GM23338 (cell line): ENCODE measurements around the gene RAP1GAP2. TPM values are rescaled to one million over a fixed set of nuclear protein-coding genes. Genes with fewer than 3 reads are reported as not detected.

ENCODE experiments used
- ATAC-seq: fragments of 200-7000 bp; cut with Tn5 transposase; 3 replicates; pipeline ENCODE4 v1.9.1; 2020
- DNase-seq: peaks from one replicate; pipeline ENCODE4 v3.0.0-alpha.2; 2015; ENCODE audit warnings: low spot score
- H2AFZ ChIP-seq: fragments of 200-600 bp; sonication (generic); 2 replicates; pipeline ENCODE4 v1.8.0; 2016; ENCODE audit warnings: antibody characterized with exemption, mild to moderate bottlenecking, moderate library complexity
- H3F3A ChIP-seq: fragments of 200-600 bp; sonication (generic); replicated peaks from 2 replicates; pipeline ENCODE4 v1.8.0; 2017; ENCODE audit warnings: antibody characterized with exemption, mixed run types, low read depth
- H3K27ac ChIP-seq: fragments of 200-600 bp; sonication (generic); 2 replicates; pipeline ENCODE4 v1.6.1; 2016; ENCODE audit warnings: low read depth
- H3K27me3 ChIP-seq: fragments of 200-600 bp; sonication (generic); 2 replicates; pipeline ENCODE4 v1.8.0; 2016; ENCODE audit warnings: mild to moderate bottlenecking, mixed run types, moderate library complexity; ENCODE audit not compliant: insufficient read depth
- H3K36me3 ChIP-seq: fragments of 200-600 bp; sonication (generic); 2 replicates; pipeline ENCODE4 v1.8.0; 2016; ENCODE audit warnings: mild to moderate bottlenecking; ENCODE audit not compliant: insufficient read depth
- H3K4me1 ChIP-seq: fragments of 200-600 bp; sonication (generic); 2 replicates; pipeline ENCODE4 v1.8.0; 2016; ENCODE audit warnings: mild to moderate bottlenecking, moderate library complexity; ENCODE audit not compliant: insufficient read depth
- H3K4me2 ChIP-seq: fragments of 200-600 bp; sonication (generic); 2 replicates; pipeline ENCODE4 v1.7.1; 2017; ENCODE audit warnings: mixed run types
- H3K4me3 ChIP-seq: fragments of 200-600 bp; sonication (generic); 2 replicates; pipeline ENCODE4 v1.6.1; 2016; ENCODE audit warnings: mixed run types
- H3K79me2 ChIP-seq: fragments of 200-600 bp; sonication (generic); replicated peaks from 2 replicates; pipeline ENCODE4 v1.8.0; 2017; ENCODE audit warnings: mild to moderate bottlenecking; ENCODE audit not compliant: insufficient read depth
- H3K9me2 ChIP-seq: fragments of 200-600 bp; sonication (generic); 2 replicates; pipeline ENCODE4 v1.8.0; 2017; ENCODE audit not compliant: insufficient read depth
- H4K20me1 ChIP-seq: fragments of 200-600 bp; sonication (generic); replicated peaks from 2 replicates; pipeline ENCODE4 v1.8.0; 2017; ENCODE audit warnings: mild to moderate bottlenecking; ENCODE audit not compliant: insufficient read depth
- H3K27ac Mint-ChIP-seq: 2 replicates; pipeline ENCODE4 v1.8.0; 2020; ENCODE audit warnings: inconsistent platforms, mild to moderate bottlenecking, moderate library complexity, mixed read lengths
- H3K27me3 Mint-ChIP-seq: 3 replicates; pipeline ENCODE4 v1.8.0; 2022; ENCODE audit warnings: low read depth, mild to moderate bottlenecking, moderate library complexity, mixed read lengths, inconsistent platforms; ENCODE audit not compliant: insufficient read depth, poor library complexity
- H3K36me3 Mint-ChIP-seq: 3 replicates; pipeline ENCODE4 v1.8.0; 2021; ENCODE audit warnings: low read depth, mild to moderate bottlenecking, inconsistent platforms, moderate library complexity, mixed read lengths
- H3K4me1 Mint-ChIP-seq: 3 replicates; pipeline ENCODE4 v1.8.0; 2020; ENCODE audit warnings: mild to moderate bottlenecking, inconsistent platforms, mixed read lengths
- H3K4me3 Mint-ChIP-seq: 3 replicates; pipeline ENCODE4 v1.8.0; 2021; ENCODE audit warnings: moderate library complexity, mild to moderate bottlenecking, inconsistent platforms, mixed read lengths
- H3K9me3 Mint-ChIP-seq: 3 replicates; pipeline ENCODE4 v1.8.0; 2020; ENCODE audit warnings: moderate library complexity, mild to moderate bottlenecking, inconsistent platforms, mixed read lengths
- CREB1 ChIP-seq: fragments of 250-450 bp; sonication (Bioruptor Pico); IDR thresholded peaks from 2 replicates; pipeline ENCODE4 v1.5.0; 2020; ENCODE audit warnings: low read depth, mild to moderate bottlenecking, moderate library complexity
- NANOG ChIP-seq: IDR thresholded peaks from 2 replicates; pipeline ENCODE4 v1.6.1; 2016; ENCODE audit warnings: antibody characterized with exemption, borderline replicate concordance
- POLR2AphosphoS5 ChIP-seq: IDR thresholded peaks from 2 replicates; pipeline ENCODE4 v1.6.1; 2016; ENCODE audit warnings: antibody characterized with exemption, low read depth
- polyA plus RNA-seq: library from polyadenylated mRNA; unstranded; fragments of >200 nt; fragmentation: Nextera tagmentation; extraction: Ambion mirVana; gene quantifications from 2 replicates; pipeline ENCODE4 v1.2.1, GENCODE V29; 2016
- total RNA-seq: library from RNA; depleted of rRNA; stranded (reverse); fragments of >200 nt; shearing (Covaris generic); gene quantifications from 2 replicates; pipeline ENCODE4 v1.2.3, GENCODE V29; 2014
- TF ChIP-seq, protein P1 (sequence below): IDR thresholded peaks from one replicate; pipeline ENCODE4 v1.6.1; 2018; ENCODE audit warnings: antibody characterized with exemption; ENCODE audit not compliant: unreplicated experiment
- TF ChIP-seq, protein P2 (sequence below), 2 experiments: fragments of 200-600 bp in 1 of 2; sonication (generic) in 1 of 2; conservative IDR thresholded peaks; 2 replicates each; pipeline versions ENCODE4 v1.5.1 to v1.6.1; 2016 to 2017; ENCODE audit warnings: antibody characterized with exemption in 2 of 2, low read depth in 2 of 2, mild to moderate bottlenecking in 2 of 2, moderate library complexity in 1 of 2
- TF ChIP-seq, protein P3 (sequence below): IDR thresholded peaks from 2 replicates; pipeline ENCODE4 v1.6.1; 2016; ENCODE audit warnings: antibody characterized with exemption
- TF ChIP-seq, protein P4 (sequence below): fragments of 250-450 bp; sonication (Bioruptor Pico); IDR thresholded peaks from 2 replicates; pipeline ENCODE4 v1.5.0; 2020; ENCODE audit warnings: mild to moderate bottlenecking, moderate library complexity

The RAP1GAP2 gene
- total and polyA plus RNA-seq, 2 experiments from 2014 or later = 17.8 to 46.1 TPM

DNA sequence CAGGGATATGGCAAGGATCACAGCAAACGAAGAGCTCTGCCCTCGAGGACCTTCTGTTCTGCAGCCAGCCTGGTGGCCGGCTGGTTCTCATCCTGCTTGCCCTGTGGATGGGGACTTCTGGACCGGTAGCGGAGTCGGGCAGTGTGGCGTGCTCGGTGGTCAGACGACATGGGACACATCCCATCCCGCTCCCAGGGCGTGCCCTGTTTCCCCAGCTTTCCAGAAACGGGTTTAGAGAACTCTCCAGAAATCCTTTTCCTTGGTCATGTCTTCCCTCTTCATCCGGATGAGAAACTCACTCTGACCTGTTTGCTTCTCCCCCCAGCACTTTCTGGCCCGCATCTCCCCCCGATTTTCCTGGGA lies 151.3 kb downstream of the RAP1GAP2 start (continued):
- TF ChIP-seq, protein P1, sequence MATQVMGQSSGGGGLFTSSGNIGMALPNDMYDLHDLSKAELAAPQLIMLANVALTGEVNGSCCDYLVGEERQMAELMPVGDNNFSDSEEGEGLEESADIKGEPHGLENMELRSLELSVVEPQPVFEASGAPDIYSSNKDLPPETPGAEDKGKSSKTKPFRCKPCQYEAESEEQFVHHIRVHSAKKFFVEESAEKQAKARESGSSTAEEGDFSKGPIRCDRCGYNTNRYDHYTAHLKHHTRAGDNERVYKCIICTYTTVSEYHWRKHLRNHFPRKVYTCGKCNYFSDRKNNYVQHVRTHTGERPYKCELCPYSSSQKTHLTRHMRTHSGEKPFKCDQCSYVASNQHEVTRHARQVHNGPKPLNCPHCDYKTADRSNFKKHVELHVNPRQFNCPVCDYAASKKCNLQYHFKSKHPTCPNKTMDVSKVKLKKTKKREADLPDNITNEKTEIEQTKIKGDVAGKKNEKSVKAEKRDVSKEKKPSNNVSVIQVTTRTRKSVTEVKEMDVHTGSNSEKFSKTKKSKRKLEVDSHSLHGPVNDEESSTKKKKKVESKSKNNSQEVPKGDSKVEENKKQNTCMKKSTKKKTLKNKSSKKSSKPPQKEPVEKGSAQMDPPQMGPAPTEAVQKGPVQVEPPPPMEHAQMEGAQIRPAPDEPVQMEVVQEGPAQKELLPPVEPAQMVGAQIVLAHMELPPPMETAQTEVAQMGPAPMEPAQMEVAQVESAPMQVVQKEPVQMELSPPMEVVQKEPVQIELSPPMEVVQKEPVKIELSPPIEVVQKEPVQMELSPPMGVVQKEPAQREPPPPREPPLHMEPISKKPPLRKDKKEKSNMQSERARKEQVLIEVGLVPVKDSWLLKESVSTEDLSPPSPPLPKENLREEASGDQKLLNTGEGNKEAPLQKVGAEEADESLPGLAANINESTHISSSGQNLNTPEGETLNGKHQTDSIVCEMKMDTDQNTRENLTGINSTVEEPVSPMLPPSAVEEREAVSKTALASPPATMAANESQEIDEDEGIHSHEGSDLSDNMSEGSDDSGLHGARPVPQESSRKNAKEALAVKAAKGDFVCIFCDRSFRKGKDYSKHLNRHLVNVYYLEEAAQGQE = no peak
- TF ChIP-seq, protein P2, sequence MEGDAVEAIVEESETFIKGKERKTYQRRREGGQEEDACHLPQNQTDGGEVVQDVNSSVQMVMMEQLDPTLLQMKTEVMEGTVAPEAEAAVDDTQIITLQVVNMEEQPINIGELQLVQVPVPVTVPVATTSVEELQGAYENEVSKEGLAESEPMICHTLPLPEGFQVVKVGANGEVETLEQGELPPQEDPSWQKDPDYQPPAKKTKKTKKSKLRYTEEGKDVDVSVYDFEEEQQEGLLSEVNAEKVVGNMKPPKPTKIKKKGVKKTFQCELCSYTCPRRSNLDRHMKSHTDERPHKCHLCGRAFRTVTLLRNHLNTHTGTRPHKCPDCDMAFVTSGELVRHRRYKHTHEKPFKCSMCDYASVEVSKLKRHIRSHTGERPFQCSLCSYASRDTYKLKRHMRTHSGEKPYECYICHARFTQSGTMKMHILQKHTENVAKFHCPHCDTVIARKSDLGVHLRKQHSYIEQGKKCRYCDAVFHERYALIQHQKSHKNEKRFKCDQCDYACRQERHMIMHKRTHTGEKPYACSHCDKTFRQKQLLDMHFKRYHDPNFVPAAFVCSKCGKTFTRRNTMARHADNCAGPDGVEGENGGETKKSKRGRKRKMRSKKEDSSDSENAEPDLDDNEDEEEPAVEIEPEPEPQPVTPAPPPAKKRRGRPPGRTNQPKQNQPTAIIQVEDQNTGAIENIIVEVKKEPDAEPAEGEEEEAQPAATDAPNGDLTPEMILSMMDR (conservative IDR thresholded peaks at IDR 0.05; ENCODE audit: low read depth in 2 of 2) = no peak
- no peak for TF ChIP-seq CREB1 (CRISPR knock-in tag)
- no peak for TF ChIP-seq NANOG
- TF ChIP-seq, protein P3, sequence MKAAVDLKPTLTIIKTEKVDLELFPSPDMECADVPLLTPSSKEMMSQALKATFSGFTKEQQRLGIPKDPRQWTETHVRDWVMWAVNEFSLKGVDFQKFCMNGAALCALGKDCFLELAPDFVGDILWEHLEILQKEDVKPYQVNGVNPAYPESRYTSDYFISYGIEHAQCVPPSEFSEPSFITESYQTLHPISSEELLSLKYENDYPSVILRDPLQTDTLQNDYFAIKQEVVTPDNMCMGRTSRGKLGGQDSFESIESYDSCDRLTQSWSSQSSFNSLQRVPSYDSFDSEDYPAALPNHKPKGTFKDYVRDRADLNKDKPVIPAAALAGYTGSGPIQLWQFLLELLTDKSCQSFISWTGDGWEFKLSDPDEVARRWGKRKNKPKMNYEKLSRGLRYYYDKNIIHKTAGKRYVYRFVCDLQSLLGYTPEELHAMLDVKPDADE = no peak

DNA sequence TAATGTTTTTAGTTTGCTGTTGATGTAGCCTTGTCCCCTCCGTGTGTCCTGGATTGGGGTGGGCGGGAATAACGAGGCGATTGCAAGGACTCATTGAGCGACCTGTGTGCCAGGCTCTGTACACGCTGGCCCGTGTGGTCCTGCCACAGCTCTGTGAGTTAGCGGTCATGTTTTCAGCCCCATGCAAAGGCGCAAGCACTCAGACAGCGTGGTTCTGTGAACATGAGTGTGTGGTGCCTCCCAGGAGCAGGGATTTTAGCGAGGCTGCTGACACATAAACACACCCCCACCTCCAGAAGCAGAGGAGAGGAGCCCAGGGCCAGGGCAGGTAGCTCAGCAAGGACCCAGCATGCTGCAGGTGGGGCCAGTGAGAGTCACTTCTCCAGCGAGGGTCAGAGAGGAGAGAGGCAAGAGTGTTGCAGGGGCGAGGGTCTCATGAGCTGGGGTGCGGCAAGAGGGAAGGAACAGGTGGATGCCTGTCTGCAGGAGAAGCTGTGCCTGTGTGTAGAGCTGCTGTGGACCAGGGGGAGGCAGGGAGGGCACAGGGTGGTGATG lies 151.8 kb downstream of the RAP1GAP2 start:
- H3K36me3 Mint-ChIP-seq = no peaks in the 10 kb centered on the region
- TF ChIP-seq, protein P3 = no peak
- no peak for TF ChIP-seq POLR2AphosphoS5
- TF ChIP-seq, protein P4, sequence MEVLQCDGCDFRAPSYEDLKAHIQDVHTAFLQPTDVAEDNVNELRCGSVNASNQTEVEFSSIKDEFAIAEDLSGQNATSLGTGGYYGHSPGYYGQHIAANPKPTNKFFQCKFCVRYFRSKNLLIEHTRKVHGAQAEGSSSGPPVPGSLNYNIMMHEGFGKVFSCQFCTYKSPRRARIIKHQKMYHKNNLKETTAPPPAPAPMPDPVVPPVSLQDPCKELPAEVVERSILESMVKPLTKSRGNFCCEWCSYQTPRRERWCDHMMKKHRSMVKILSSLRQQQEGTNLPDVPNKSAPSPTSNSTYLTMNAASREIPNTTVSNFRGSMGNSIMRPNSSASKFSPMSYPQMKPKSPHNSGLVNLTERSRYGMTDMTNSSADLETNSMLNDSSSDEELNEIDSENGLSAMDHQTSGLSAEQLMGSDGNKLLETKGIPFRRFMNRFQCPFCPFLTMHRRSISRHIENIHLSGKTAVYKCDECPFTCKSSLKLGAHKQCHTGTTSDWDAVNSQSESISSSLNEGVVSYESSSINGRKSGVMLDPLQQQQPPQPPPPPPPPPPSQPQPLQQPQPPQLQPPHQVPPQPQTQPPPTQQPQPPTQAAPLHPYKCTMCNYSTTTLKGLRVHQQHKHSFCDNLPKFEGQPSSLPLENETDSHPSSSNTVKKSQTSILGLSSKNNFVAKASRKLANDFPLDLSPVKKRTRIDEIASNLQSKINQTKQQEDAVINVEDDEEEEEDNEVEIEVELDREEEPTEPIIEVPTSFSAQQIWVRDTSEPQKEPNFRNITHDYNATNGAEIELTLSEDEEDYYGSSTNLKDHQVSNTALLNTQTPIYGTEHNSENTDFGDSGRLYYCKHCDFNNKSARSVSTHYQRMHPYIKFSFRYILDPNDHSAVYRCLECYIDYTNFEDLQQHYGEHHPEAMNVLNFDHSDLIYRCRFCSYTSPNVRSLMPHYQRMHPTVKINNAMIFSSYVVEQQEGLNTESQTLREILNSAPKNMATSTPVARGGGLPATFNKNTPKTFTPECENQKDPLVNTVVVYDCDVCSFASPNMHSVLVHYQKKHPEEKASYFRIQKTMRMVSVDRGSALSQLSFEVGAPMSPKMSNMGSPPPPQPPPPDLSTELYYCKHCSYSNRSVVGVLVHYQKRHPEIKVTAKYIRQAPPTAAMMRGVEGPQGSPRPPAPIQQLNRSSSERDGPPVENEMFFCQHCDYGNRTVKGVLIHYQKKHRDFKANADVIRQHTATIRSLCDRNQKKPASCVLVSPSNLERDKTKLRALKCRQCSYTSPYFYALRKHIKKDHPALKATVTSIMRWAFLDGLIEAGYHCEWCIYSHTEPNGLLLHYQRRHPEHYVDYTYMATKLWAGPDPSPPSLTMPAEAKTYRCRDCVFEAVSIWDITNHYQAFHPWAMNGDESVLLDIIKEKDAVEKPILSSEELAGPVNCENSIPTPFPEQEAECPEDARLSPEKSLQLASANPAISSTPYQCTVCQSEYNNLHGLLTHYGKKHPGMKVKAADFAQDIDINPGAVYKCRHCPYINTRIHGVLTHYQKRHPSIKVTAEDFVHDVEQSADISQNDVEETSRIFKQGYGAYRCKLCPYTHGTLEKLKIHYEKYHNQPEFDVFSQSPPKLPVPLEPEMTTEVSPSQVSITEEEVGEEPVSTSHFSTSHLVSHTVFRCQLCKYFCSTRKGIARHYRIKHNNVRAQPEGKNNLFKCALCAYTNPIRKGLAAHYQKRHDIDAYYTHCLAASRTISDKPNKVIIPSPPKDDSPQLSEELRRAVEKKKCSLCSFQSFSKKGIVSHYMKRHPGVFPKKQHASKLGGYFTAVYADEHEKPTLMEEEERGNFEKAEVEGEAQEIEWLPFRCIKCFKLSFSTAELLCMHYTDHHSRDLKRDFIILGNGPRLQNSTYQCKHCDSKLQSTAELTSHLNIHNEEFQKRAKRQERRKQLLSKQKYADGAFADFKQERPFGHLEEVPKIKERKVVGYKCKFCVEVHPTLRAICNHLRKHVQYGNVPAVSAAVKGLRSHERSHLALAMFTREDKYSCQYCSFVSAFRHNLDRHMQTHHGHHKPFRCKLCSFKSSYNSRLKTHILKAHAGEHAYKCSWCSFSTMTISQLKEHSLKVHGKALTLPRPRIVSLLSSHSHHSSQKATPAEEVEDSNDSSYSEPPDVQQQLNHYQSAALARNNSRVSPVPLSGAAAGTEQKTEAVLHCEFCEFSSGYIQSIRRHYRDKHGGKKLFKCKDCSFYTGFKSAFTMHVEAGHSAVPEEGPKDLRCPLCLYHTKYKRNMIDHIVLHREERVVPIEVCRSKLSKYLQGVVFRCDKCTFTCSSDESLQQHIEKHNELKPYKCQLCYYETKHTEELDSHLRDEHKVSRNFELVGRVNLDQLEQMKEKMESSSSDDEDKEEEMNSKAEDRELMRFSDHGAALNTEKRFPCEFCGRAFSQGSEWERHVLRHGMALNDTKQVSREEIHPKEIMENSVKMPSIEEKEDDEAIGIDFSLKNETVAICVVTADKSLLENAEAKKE (CRISPR knock-in tag) = no peak
- TF ChIP-seq, protein P2 (conservative IDR thresholded peaks at IDR 0.05; ENCODE audit: low read depth in 2 of 2) = no peak
- no peak for TF ChIP-seq CREB1 (CRISPR knock-in tag)

More for the DNA sequence above, 151.8 kb downstream of the RAP1GAP2 start:
- Mint-ChIP-seq H3K4me1 (peaks cover 6% of the 10 kb centered on the region; the same call in 2 of the 3 replicates), H3K9me3 (no peaks in the 10 kb centered on the region), H3K27me3 (no peaks in the 10 kb centered on the region), H3K4me3 (no peak overlapping the region), H3K27ac (peak overlapping the region; percentile 8; the same call in 1 of the 2 replicates)
- no peak overlapping the region for H3K27ac ChIP-seq
- ATAC-seq = peak; percentile 39; the same call in 2 of the 3 replicates
- DNase-seq = no peak
- H3F3A ChIP-seq = no peaks in the 10 kb centered on the region
- no peaks in the 10 kb centered on the region for H3K9me2 ChIP-seq
- no peak overlapping the region for H2AFZ ChIP-seq
- no peak overlapping the region for H3K4me3 ChIP-seq
- peaks cover 11% of the 10 kb centered on the region; the same call in 1 of the 2 replicates for H4K20me1 ChIP-seq
- 0 out of 2 replicates have a peak, but pooled peaks cover 5% of the 10 kb centered on the region for H3K4me1 ChIP-seq
- H3K79me2 ChIP-seq = peaks cover 65% of the 10 kb centered on the region
- H3K27me3 ChIP-seq = no peaks in the 10 kb centered on the region
- no peak overlapping the region for H3K4me2 ChIP-seq
- H3K36me3 ChIP-seq = no peaks in the 10 kb centered on the region
